Thyroid gland (tissue), 4 donors: ENCODE results near the gene SLC28A1.

ENCODE experiments used
- CTCF ChIP-seq, 6 experiments: fragments of 200-600 bp in 3 of 6; fragments of 450-650 bp in 3 of 6; sonication (generic) in 3 of 6; IDR thresholded peaks; one replicate each; pipeline ENCODE4 v1.5.1; 2016 to 2019; ENCODE audit warnings: antibody characterized with exemption in 6 of 6, mild to moderate bottlenecking in 2 of 6, inconsistent platforms in 1 of 6, moderate library complexity in 1 of 6
- POLR2A ChIP-seq, 2 donors: fragments of 450-650 bp; IDR thresholded peaks; one replicate each; pipeline ENCODE4 v1.6.1; 2017; ENCODE audit warnings: antibody characterized with exemption in 2 of 2, mild to moderate bottlenecking in 2 of 2, moderate library complexity in 1 of 2

- peak in 2 of 6 experiments; percentile 2 for TF ChIP-seq CTCF (IDR thresholded peaks at IDR 0.05)
- peak in 1 of 2 donors; percentile 56 for TF ChIP-seq POLR2A (IDR thresholded peaks at IDR 0.05)
Measured at GRCh38 chr15:84980196-84981053, 96.0 kb downstream of the SLC28A1 start.
